ENCODE results near the gene CLEC2A.

The CLEC2A gene

DNA sequence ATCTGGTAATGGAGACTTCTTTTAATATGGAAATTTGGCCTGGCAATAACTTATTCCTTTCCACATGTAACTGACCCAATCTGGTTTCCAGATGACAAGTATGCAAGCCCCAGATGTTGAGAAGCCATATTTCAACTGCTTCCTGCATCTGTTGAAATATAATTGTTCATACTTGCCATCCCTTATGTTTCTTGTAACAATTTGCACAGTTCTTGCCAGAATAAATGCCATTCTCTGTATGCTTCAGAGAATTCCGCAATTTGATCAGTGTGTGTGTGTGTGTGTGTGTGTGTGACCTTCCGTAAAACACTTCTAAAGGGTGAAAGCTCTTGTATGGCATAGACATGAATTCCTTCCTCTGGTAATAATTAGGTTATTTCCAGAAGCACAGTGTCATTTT is 1.8 kb upstream of the CLEC2A start:
- DNase-seq (ENCODE audit: low read depth in 2 of 2) = no peak

DNA sequence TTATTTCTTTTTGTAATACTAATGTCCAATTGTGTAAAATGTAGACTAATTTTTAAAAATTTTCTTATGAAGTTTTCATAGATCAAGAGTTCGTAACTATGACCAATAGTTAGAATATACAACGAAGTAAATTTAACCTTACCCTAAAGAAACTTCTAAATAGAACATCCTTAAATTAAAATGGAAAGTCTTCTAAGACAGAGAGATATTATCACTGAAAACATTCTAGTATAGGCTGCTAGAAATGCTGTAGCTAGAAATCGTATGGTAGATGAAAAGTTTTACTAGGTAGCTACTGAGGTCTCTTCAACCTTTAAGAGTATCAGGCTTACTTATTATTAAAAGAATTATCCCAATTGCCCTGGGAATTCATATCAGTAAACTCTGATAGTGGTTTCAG is 925 bp downstream of the CLEC2A start:
- no peak for DNase-seq (ENCODE audit: low read depth in 2 of 2)

DNA sequence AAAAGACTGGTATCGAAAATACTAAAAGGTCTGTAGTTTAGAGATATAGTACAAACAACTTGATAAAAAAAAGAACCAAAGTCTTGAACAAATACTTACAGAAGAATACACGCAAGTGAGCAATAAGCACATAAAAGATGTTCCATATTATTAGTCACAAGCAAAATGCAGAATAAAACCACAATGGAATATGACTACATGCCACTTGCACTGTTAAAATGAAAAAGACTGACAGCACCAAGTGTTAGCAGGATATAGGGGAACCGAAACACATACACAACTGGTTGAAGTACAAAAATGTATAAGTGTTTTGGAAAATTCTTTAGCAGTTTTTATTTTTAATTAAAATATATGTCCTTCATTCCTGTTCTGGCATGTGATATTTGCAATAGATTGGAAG is 3.6 kb downstream of the CLEC2A start:
- no peak for DNase-seq (ENCODE audit: low read depth in 2 of 2)

DNA sequence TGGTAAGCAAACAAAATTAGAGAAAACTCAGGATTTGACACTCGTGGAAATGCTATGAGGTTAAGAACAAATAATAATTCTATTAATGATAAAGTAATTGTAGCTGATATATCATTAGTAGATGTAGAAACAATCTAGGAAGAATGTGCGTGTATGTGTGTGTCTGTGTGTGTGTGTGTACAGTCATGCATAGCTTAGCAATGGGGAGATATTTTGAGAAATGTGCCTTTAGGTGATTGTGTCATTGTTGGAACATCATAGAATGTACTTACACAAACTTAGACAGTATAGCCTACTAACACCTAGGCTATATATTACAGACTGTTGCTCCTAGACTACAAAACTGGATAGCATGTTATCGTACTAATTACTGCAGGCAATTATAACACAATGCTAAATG is 5.3 kb downstream of the CLEC2A start:
- no peak for DNase-seq (ENCODE audit: low read depth in 2 of 2)

DNA sequence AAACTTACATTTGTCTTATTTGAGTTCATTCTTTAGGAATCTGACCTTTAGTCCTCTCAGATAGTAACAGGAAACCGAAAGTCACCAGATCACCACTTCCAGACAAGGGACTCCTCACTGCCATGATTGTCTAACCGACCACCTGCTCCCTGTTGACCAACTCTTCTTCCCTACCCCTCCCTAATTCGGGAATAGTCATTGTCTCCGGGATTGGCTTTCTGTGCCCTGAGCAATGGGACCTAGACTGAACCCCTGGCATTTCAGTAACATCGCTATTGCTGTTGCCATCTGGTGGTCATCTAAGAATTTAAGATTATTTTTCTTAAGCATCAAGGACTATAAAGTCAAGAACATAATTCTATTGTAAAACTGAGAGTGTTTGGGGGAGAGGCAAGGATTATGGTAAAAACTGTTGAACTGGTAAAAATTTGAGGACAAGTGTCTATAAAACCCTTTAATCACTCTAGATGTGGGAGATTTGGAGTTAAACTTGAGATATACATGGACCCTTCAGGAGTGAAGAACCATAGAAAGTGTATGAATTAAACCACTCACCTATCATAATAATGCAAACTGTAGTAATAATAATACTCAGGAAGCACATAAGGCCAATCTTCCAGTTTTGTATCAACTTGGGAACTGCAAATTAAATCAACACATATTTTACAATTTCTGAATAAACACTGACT is 6.3 kb downstream of the CLEC2A start:
- no peak for DNase-seq (ENCODE audit: low read depth in 2 of 2)

DNA sequence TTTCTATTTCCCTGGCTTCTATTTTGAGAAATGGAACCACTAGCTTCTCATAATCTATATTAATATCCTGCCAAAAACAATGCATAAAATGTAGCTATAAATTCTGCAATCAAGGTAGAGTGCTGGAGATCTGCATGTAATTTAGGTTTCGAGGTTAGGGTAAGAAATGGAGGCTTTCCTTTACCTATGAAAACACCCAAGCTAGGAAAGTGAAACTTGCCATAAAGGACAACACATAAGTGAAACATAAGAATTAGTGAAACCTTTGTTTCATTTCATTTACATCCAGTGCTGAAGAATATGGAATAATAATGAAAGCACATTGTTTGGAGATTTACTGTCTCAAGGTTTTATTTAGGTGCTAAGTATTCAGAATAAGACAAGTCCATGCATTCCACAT is 9.7 kb downstream of the CLEC2A start:
- DNase-seq (ENCODE audit: low read depth in 2 of 2) = no peak

DNA sequence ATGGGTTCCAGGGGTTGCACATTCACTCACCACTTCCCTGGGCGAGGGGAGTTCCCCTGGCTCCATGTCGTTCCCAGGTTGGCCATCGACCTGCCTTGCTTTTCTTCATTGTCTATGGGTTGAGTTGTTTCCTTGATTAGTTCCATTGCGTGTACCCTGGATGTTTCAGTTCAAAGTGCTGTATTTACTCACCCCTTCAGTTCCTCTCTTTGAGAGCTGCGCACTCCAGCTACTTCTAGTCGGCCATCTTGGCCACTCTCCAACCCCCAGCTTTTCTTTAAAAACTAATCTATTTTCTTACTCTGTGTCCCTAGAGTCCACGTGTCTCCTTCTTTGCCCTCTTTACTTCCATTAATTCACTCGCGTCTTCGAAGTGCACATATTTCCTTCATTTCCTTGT is 11.7 kb downstream of the CLEC2A start:
- DNase-seq (ENCODE audit: low read depth in 2 of 2) = no peak

DNA sequence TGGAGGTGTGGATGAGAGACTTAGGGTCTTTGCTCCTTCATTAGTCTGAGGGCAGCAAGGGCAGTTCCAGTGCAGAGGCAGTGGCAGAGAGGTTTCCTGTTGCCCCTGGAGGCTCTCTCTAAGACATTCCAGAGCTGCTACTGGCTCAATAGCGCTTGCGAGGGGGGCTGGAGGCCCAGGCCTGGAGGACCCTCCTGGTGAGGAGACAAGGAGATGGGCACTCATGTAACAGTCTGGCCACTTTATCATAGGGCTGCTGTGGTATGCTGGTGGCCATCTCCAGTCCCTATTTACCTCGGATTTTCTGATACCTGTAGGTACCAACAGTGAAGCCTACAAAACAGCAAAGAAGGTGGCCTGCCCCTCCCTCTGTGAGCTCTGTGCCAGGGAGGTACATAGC is 12.7 kb downstream of the CLEC2A start:
- DNase-seq (ENCODE audit: low read depth in 2 of 2) = no peak

DNA sequence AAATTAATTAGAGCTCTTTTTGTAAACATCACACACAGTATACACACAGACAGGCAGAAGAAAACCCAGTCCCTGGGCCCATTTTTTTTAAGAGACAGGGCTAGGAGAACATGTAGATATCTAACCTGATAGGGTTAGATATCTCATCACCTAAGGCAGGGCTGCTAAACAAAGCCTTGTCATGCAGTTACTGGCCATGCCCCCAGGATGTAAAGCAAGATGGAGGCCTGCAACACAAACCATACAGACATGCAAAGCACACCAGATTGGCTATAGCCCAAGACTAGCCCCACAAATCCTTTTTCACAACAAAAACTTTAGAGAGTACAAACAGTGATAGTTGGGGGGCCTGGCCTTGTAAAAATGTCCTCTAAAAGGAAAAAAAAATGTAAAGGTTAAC is 20.5 kb downstream of the CLEC2A start:
- no peak for DNase-seq (ENCODE audit: low read depth in 2 of 2)

DNA sequence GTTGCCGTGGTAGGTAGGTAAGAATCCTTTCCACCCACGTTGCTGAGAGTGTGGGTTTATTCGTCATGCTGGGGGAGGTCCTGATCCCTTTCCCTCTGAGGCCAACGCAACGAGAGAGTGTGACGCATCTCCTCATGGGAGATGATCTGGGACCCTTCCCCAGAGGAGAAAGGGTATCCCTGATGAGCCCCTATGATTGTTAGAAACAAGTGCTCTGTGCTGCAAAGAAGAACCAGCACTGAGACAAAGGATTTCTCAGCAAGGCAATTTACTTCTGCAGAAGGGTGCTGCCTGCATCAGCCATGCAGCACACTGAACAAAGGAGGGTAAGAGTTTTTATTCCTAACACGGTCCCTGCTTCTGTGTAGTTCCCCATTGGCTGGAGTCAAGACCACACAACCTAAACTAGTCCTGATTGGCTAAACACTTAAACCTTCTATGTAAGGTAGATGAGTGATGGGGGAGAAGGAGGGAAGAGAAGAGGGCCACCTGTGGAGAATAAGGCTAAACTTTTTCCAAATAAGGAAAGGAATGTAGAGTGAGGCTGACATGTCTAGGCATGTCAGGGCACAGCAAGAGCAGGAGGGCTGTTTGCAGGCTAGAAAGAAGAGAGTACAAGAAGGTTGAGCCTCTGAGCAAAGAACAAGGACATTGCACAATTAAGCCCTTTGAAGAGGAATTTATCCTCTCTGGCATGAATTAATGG is 21.3 kb downstream of the CLEC2A start:
- no peak for DNase-seq (ENCODE audit: low read depth in 2 of 2)

DNA sequence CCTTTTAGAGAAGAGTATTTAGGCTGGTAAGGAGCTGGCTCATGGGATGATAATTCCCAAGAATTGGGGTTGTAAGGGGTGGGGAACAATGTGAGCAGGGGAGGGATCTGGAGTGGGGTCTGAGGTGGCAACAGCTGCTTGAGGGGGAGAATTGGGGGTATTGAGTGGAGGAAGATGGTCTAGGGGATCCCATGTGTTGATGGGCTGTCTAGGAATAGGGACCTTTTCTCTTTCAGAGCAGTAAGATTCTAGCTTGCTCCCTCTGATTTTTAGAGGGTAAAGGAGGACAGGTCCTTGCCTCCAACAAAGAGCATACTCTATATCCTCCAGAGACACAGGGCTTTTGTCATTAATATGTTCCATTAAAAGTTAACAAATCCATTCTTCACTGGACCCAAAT is 22.4 kb downstream of the CLEC2A start:
- no peak for DNase-seq (ENCODE audit: low read depth in 2 of 2)

DNA sequence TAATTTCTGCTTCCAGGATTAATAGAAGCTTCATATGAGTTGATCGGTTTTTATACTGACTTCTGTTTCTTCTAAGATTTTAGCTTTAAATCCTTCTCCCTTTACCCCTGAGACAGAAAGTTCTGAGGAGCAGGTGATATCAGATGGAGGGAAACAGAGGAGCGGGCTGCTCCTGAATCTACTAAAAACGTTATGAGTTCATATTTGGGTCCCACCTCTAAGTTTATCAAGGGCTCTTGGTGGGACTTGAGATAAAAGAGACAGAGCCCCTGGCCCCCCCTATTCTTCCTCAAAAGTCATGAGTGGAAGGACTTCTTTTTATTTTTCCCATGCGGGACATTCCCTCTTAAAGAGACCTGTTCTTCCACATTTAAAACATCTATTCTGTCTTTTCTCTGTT is 23.8 kb downstream of the CLEC2A start:
- DNase-seq (ENCODE audit: low read depth in 2 of 2) = no peak

DNA sequence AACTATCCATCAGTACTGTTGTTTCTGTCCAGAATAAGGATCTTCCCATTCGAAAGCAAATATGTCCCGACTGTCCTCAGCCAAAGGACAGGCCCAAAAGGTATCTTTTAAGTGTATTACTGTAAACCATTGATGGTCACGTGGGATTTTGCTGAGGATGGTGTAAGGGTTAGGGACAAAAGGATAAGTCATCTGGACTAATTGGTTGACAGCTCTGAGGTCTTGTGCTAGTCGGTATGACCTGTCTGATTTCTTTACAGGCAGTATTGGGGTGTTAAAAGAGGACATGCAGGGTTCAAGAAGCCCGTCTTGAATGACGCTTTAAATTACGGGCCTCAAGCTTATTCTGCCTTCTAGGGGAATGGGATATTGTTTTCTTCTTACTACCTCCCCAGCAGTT is 24.4 kb downstream of the CLEC2A start:
- DNase-seq (ENCODE audit: low read depth in 2 of 2) = no peak

DNA sequence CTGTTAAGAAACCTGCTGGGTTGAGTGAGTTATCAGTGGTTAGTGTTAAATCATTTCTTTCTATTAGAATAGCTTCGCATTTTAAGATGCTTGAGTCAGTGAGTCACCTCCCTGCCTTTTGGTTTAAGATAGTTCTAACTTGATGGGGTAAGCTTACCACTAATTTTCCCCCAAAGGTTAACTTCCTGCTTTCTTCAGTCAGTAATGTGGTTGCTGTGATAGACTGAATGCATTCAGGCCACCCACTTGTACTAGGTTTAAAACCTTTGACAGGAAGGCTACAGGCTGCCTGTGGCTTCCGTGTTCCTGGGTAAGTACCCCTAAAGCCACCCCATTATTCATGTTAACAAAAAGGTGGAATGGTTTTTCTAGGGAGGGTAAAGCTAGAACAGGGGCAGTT is 25.3 kb downstream of the CLEC2A start:
- DNase-seq (ENCODE audit: low read depth in 2 of 2) = no peak

DNA sequence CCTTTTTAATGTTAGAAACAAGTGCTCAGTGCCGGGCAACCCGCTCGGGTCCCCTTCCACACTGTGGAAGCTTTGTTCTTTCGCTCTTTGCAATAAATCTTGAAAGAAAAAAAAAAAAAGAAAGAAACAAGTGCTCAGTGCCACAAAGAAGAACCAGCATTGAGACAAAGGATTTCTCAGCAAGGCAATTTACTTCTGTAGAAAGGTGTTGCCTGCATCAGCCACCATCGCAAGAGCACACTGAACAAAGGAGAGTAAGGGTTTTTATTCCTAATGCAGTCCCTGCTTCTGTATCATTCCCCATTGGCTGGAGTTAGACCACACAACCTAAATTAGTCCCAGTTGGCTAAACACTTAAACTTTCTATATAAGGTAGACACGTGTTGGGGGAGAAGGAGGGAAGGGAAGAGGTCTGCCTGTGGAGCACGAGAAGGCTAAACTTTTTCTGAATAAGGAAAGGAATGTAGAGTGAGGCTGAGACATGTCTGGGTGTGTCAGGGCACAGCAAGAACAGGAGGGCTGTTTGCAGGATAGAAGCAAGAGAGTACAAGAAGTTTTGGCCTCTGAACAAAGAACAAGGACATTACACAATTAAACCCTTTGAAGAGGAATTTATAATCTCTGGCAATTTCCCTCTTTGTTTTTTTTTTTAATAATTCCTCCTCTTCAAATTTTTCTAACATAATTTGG is 29.5 kb downstream of the CLEC2A start:
- no peak for DNase-seq (ENCODE audit: low read depth in 2 of 2)

DNA sequence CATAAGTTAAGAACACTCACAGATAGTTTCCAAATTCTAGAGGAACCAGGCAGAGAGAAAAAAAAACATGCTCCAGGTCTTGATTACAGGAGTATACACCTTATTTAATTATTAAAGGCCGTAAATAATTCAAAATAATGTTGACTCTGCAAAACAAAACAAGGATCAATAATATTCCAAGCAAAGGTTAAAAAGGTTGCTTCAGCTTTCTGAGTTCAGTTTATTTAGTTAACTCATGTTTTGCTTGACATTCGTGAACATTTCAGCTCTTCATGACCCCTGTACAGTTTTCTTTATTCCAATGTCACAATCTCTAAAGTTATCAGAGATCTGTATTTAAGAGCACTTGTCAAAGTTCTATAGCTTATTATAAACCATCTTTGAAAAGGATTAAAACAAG is 31.2 kb downstream of the CLEC2A start:
- DNase-seq (ENCODE audit: low read depth in 2 of 2) = no peak

DNA sequence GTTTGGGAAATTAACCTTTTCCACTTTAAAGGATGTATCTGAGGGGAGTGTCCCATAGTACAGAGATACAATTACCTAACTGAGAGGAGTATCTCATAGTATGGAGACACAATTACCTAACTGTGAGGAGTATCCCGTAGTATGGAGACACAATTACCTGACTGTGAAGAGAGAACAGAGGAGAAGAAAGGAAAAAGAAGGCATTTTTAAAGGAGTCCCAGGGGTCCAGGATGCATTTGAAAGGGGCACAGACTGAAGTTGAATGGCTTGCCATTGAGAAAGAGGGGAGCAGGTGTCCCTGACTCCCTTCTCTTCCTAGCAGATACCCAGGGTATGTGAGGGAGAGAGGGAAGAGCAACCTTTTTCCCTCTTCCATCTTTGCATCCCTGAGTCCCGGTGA is 33.0 kb downstream of the CLEC2A start:
- no peak for DNase-seq (ENCODE audit: low read depth in 2 of 2)

DNA sequence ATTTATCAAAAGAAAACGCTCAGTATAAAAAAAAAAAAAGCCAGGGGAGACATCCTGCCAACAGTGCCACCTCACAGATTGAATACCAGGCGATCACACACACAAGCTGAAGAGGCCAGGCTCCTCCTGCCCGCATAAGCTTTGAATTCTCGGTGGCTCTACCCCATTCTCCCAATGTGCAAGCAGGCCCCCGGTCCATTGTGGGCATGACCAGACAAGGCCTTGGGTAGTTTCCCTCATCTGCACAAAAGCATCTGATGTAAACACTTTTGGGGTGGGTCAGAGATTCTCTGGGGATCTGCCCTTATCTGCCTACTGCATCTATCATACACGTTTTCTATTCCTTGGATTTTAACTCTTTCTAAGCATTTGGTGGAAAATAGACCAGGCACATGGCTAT is 34.6 kb downstream of the CLEC2A start:
- DNase-seq (ENCODE audit: low read depth in 2 of 2) = no peak

DNA sequence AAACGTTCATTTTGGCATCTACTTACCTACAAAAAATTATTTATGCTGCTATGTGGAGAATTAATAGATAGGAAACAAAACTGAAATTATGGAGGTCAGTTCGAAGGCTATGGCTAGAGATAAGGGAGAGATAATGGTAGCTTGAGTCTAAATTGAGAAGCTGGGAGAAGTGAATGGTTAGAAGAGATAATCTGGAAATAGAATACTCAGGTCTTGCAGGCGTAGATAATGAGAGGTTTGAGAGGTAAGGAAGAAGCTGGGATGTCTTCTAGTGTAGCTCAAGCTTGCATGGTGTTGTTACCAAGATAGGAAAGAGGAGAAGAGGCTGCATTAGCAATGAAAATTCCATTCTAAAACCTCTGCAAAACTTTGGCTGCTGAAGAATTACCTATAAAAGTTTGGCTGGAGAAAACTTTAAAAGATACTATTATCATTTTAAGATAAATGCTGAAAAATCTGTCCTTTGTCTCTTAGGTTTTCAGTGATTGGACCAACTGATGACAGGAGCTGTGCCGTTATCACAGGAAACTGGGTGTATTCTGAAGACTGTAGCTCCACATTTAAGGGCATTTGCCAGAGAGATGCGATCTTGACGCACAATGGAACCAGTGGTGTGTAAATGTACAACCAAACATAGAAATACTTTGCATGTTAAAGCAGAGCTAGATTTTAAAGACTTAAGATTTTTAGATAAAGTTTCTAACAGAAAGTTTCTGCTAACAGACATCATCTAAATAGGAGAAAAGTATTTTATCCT is 36.8 kb downstream of the CLEC2A start:
- no peak for DNase-seq (ENCODE audit: low read depth in 2 of 2)

DNA sequence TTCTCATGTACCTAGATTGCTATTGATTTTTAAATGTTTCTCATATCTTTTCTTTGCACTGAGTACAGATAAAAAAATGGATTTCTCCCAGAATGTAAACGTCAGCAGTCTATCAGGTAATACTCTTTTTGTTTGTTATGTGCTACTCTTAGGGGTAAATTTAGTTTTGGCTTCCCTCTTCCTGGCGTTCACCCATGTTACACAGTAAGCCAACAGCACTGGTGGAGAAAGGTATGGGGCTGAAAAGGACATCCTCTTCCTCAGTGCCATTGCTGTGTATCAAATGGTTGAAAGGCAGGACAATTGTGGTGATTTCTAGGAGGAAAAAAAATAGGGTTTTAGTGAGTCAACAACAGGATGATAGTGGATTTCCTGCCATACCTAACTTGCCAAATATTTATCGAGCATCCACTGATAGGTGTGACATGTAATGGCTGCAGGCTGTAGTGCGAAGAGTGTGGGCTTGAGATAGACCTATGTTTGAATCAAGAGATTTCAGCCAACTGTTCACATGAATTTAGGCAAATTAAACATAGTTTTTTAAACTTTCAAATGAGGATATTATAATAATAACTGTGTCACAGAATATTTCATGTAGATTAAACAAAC is 43.4 kb downstream of the CLEC2A start:
- no peak for DNase-seq (ENCODE audit: low read depth in 2 of 2)

DNA sequence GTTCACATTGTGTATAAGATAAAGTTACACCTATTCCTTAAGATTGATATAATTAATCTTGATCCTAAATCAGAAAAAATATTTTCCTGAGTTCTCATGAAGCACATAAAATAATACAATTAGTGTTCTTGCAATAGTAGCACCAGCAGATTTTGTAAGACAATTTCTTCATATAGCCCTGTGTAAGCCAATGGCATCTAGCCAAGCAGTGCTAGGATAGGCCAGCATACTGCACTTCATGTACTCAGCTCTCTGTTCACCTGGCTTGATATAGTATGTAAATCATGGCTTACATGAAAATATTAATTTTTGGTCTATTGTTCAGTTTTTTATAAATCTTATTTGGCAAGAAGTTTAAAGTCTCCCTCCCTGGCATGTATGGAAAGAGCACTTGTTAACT is 49.0 kb downstream of the CLEC2A start:
- no peak for DNase-seq (ENCODE audit: low read depth in 2 of 2)

DNA sequence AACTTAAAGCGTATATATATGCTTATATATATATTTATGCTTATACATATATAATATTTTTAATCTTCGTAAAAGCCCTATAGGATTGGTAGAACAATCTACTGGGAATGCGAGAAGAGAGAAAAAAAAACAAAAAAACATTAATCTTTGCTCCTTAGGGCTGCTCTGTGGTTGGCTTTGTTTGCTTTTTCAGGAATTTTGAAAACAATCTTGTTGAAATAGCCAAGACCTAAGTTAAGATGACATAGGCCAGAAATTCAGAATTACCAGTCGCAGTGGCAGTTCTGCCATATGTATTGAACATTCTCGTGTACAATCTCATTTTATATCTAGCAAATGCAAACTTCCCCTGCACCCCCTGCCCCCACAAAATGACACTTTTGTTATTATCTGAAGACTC is 50.2 kb downstream of the CLEC2A start:
- DNase-seq (ENCODE audit: low read depth in 2 of 2) = no peak

Measured in stimulated activated CD4-positive, alpha-beta T cell treated with anti-CD3 and anti-CD28 coated beads, Interleukin-4, amount 100 ng/mL, for 48 hours (primary cell).